ENCODE data around the gene NUDT1.

NUDT1 gene

GRCh38 chr7:2220030-2220429, 22.0 kb upstream of the NUDT1 start:
- CTCF ChIA-PET = no interaction called here
- no peak for DNase-seq (ENCODE audit: extremely low spot score)
- TF ChIP-seq HDGF (IDR thresholded peaks at IDR 0.05; ENCODE audit: borderline replicate concordance) (no peak), SUZ12 (IDR thresholded peaks at IDR 0.05) (no peak), CTBP1 (IDR thresholded peaks at IDR 0.05; ENCODE audit: borderline replicate concordance) (no peak), SP1 (IDR thresholded peaks at IDR 0.05) (no peak), LEF1 (IDR thresholded peaks at IDR 0.05; ENCODE audit: borderline replicate concordance) (no peak), FOXM1 (IDR thresholded peaks at IDR 0.05; ENCODE audit: borderline replicate concordance) (no peak), BHLHE40 (IDR thresholded peaks at IDR 0.05; ENCODE audit: borderline replicate concordance) (no peak), PKNOX1 (IDR thresholded peaks at IDR 0.05) (no peak), ARNT (IDR thresholded peaks at IDR 0.05) (no peak), L3MBTL2 (conservative IDR thresholded peaks at IDR 0.05) (no peak), ZNF384 (IDR thresholded peaks at IDR 0.05) (no peak), FOXA1 (IDR thresholded peaks at IDR 0.05) (no peak), TARDBP (IDR thresholded peaks at IDR 0.05) (no peak), FOXK2 (IDR thresholded peaks at IDR 0.05) (no peak), NFRKB (IDR thresholded peaks at IDR 0.05) (no peak)
- POLR2A ChIA-PET = no interaction called here

- ChIA-PET CTCF (no interaction called here), POLR2A (no interaction called here)
- DNase-seq (ENCODE audit: extremely low spot score) = no peak
- TF ChIP-seq ARNT (IDR thresholded peaks at IDR 0.05) (no peak), ELF4 (IDR thresholded peaks at IDR 0.05) (no peak), CTBP1 (IDR thresholded peaks at IDR 0.05; ENCODE audit: borderline replicate concordance) (no peak), BHLHE40 (IDR thresholded peaks at IDR 0.05; ENCODE audit: borderline replicate concordance) (no peak), PKNOX1 (IDR thresholded peaks at IDR 0.05) (no peak), FOXK2 (IDR thresholded peaks at IDR 0.05) (no peak), SP1 (IDR thresholded peaks at IDR 0.05) (no peak), TARDBP (IDR thresholded peaks at IDR 0.05) (no peak), ZNF384 (IDR thresholded peaks at IDR 0.05) (no peak), SUZ12 (IDR thresholded peaks at IDR 0.05) (no peak), HDGF (IDR thresholded peaks at IDR 0.05; ENCODE audit: borderline replicate concordance) (no peak), LEF1 (IDR thresholded peaks at IDR 0.05; ENCODE audit: borderline replicate concordance) (no peak), FOXA1 (IDR thresholded peaks at IDR 0.05) (no peak), NFRKB (IDR thresholded peaks at IDR 0.05) (no peak), FOXM1 (IDR thresholded peaks at IDR 0.05; ENCODE audit: borderline replicate concordance) (no peak), L3MBTL2 (conservative IDR thresholded peaks at IDR 0.05) (no peak)
Observed at GRCh38 chr7:2220506-2220905, 21.5 kb upstream of the NUDT1 start.

DNA sequence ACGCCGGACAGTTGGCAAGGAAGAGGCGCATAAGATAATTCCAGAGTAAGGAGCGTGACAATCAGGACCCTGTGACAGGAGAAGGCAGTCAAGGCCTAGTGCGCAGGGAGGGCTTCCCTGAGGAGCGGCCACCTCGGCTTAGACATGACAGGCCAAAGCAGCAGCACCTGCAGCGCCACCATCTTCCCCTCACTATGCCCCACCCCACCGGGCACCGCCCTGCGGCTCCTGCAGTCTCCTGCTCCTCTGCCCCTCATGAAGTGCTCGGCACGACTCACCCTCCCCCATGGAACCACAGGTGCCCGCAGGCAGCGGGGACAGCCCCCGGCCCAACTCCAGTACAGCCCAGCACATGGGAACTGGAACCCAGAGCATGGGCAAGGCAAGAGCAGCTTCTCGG, 21.1 kb upstream of the NUDT1 start:
- DNase-seq (ENCODE audit: extremely low spot score) = no peak
- CTCF ChIA-PET = no interaction called here
- POLR2A ChIA-PET = no interaction called here
- TF ChIP-seq TARDBP (IDR thresholded peaks at IDR 0.05) (no peak), FOXK2 (IDR thresholded peaks at IDR 0.05) (no peak), BHLHE40 (IDR thresholded peaks at IDR 0.05; ENCODE audit: borderline replicate concordance) (no peak), L3MBTL2 (conservative IDR thresholded peaks at IDR 0.05) (no peak), PKNOX1 (IDR thresholded peaks at IDR 0.05) (no peak)

DNA sequence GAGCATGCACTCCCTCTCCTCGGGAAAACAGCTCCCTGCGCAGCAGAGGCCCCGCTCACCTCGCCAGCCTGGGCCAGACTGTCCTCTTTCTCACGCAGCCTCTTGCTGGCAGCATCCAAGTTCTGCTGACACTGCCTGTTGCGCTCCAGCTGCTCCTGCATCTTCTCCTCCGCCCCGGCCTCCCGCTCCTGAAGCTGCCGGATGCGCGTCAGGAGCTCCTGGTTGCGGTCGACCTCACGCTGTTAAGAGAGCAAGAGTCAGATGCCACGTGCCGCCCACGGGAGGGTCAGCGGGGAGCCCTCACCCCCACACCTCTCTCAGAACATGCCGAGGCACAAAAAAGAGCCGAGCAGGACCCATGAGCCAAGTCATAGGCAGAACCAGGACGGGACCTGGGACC, 19.5 kb upstream of the NUDT1 start:
- ChIA-PET CTCF (no interaction called here), POLR2A (no interaction called here)
- TF ChIP-seq FOXM1 (IDR thresholded peaks at IDR 0.05; ENCODE audit: borderline replicate concordance) = no peak
- TF ChIP-seq ARNT (IDR thresholded peaks at IDR 0.05) = no peak
- TF ChIP-seq L3MBTL2 (conservative IDR thresholded peaks at IDR 0.05) = no peak
- TF ChIP-seq TARDBP (IDR thresholded peaks at IDR 0.05) = no peak
- no peak for TF ChIP-seq ZNF384 (IDR thresholded peaks at IDR 0.05)
- TF ChIP-seq HDGF (IDR thresholded peaks at IDR 0.05; ENCODE audit: borderline replicate concordance) = no peak
- TF ChIP-seq LEF1 (IDR thresholded peaks at IDR 0.05; ENCODE audit: borderline replicate concordance) = no peak
- no peak for DNase-seq (ENCODE audit: extremely low spot score)

- no peak for TF ChIP-seq HDGF (IDR thresholded peaks at IDR 0.05; ENCODE audit: borderline replicate concordance)
- TF ChIP-seq FOXK2 (IDR thresholded peaks at IDR 0.05) = no peak
- TF ChIP-seq CTBP1 (IDR thresholded peaks at IDR 0.05; ENCODE audit: borderline replicate concordance) = no peak
- TF ChIP-seq FOXA1 (IDR thresholded peaks at IDR 0.05) = no peak
- TF ChIP-seq LEF1 (IDR thresholded peaks at IDR 0.05; ENCODE audit: borderline replicate concordance) = no peak
- no peak for TF ChIP-seq L3MBTL2 (conservative IDR thresholded peaks at IDR 0.05)
- no peak for TF ChIP-seq ZNF384 (IDR thresholded peaks at IDR 0.05)
- no peak for TF ChIP-seq BHLHE40 (IDR thresholded peaks at IDR 0.05; ENCODE audit: borderline replicate concordance)
- no peak for TF ChIP-seq PKNOX1 (IDR thresholded peaks at IDR 0.05)
- POLR2A ChIA-PET = no interaction called here
- DNase-seq (ENCODE audit: extremely low spot score) = no peak
- CTCF ChIA-PET = no interaction called here
Observed at GRCh38 chr7:2223321-2223720, 18.7 kb upstream of the NUDT1 start.

- POLR2A ChIA-PET = no interaction called here
- no peak for TF ChIP-seq FOXK2 (IDR thresholded peaks at IDR 0.05)
- no peak for DNase-seq (ENCODE audit: extremely low spot score)
- CTCF ChIA-PET = no interaction called here
Observed at GRCh38 chr7:2224491-2224928, 17.5 kb upstream of the NUDT1 start.

All from HEK293T (cell line).